Smooth muscle cell (in vitro differentiated cells): ENCODE results near the gene GRIP2. TPM values are rescaled to one million over a fixed set of nuclear protein-coding genes. Genes with fewer than 3 reads are reported as not detected.

Experiments
- DNase-seq: peaks from one replicate; lab custom pipeline; 2025; ENCODE audit not compliant: unreplicated experiment; lab: John Stamatoyannopoulos, UW
- H2AFZ ChIP-seq: fragments of 200-600 bp; sonication (generic); 2 replicates; pipeline ENCODE4 v1.6.0; 2016; ENCODE audit warnings: antibody characterized with exemption, low read depth, mild to moderate bottlenecking
- H3F3A ChIP-seq: fragments of 200-600 bp; sonication (generic); 2 replicates; pipeline ENCODE4 v1.6.0; 2017; ENCODE audit warnings: antibody characterized with exemption, low read depth
- H3K27ac ChIP-seq: fragments of 200-600 bp; sonication (generic); 2 replicates; pipeline ENCODE4 v1.5.1; 2016; ENCODE audit warnings: low read depth, mild to moderate bottlenecking
- H3K27me3 ChIP-seq: fragments of 200-600 bp; sonication (generic); 2 replicates; pipeline ENCODE4 v1.6.1; 2016; ENCODE audit warnings: low read depth, mild to moderate bottlenecking
- H3K36me3 ChIP-seq: fragments of 200-600 bp; sonication (generic); 2 replicates; pipeline ENCODE4 v1.5.1; 2016; ENCODE audit warnings: low read depth
- H3K4me1 ChIP-seq: fragments of 200-600 bp; sonication (generic); 2 replicates; pipeline ENCODE4 v1.5.1; 2016; ENCODE audit warnings: low read depth
- H3K4me2 ChIP-seq: fragments of 200-600 bp; sonication (generic); 2 replicates; pipeline ENCODE4 v1.6.0; 2016; ENCODE audit warnings: mild to moderate bottlenecking
- H3K4me3 ChIP-seq: fragments of 200-600 bp; sonication (generic); 2 replicates; pipeline ENCODE4 v1.5.1; 2016; ENCODE audit warnings: mild to moderate bottlenecking
- H3K79me2 ChIP-seq: fragments of 200-600 bp; sonication (generic); 2 replicates; pipeline ENCODE4 v1.6.0; 2016; ENCODE audit warnings: low read depth, mild to moderate bottlenecking
- H3K9ac ChIP-seq: fragments of 200-600 bp; sonication (generic); 2 replicates; pipeline ENCODE4 v1.6.0; 2016; ENCODE audit warnings: low read depth
- H3K9me3 ChIP-seq: fragments of 200-600 bp; sonication (generic); replicated peaks from 2 replicates; pipeline ENCODE4 v1.5.1; 2016; ENCODE audit warnings: low read depth
- H4K20me1 ChIP-seq: fragments of 200-600 bp; sonication (generic); 2 replicates; pipeline ENCODE4 v1.6.0; 2016; ENCODE audit warnings: low read depth
- CTCF ChIP-seq: fragments of 200-600 bp; sonication (generic); IDR thresholded peaks from 2 replicates; pipeline ENCODE4 v1.5.1; 2017; ENCODE audit warnings: borderline replicate concordance, mild to moderate bottlenecking, antibody characterized with exemption; ENCODE audit not compliant: insufficient read depth, poor library complexity, severe bottlenecking
- WGBS: methylation state at CpG from one replicate; pipeline ENCODE4 v1.1.7; 2016; ENCODE audit warnings: low lambda C conversion rate; 5-methylcytosine and 5-hydroxymethylcytosine counted together
- polyA plus RNA-seq: library from polyadenylated mRNA; unstranded; fragments of >200 nt; fragmentation: Nextera tagmentation; extraction: Ambion mirVana; gene quantifications from 2 replicates; pipeline ENCODE4 v1.2.1, GENCODE V29; 2016
- total RNA-seq: library from RNA; depleted of rRNA; stranded (reverse); fragments of >200 nt; gene quantifications from 2 replicates; pipeline ENCODE4 v1.2.3, GENCODE V29; 2014

Gene GRIP2
- total and polyA plus RNA-seq, 2 experiments from 2014 or later = 2.0 to 6.5 TPM

- Histone ChIP-seq H3K27me3 (no peaks in the 10 kb centered on the region), H3F3A (no peaks in the 10 kb centered on the region), H3K4me3 (no peak overlapping the region), H2AFZ (no peak overlapping the region), H3K4me1 (no peaks in the 10 kb centered on the region), H3K27ac (no peak overlapping the region), H3K79me2 (no peaks in the 10 kb centered on the region), H3K36me3 (no peaks in the 10 kb centered on the region), H4K20me1 (no peaks in the 10 kb centered on the region), H3K4me2 (no peak overlapping the region), H3K9me3 (no peaks in the 10 kb centered on the region), H3K9ac (no peak overlapping the region)
- DNase-seq = no peak
- TF ChIP-seq CTCF = no peak
Measured at GRCh38 chr3:14502472-14502871, 37.7 kb downstream of the GRIP2 start.

- Histone ChIP-seq H4K20me1 (no peaks in the 10 kb centered on the region), H3K9ac (no peak overlapping the region), H3K27me3 (no peaks in the 10 kb centered on the region), H3K4me2 (no peak overlapping the region), H3K4me3 (no peak overlapping the region), H3K9me3 (no peaks in the 10 kb centered on the region), H3K4me1 (no peaks in the 10 kb centered on the region), H3F3A (no peaks in the 10 kb centered on the region), H3K36me3 (no peaks in the 10 kb centered on the region), H2AFZ (no peak overlapping the region), H3K27ac (no peak overlapping the region), H3K79me2 (no peaks in the 10 kb centered on the region)
- no peak for TF ChIP-seq CTCF
- 58% methylated on average over 10 of the region's 10 CpGs for WGBS
- no peak for DNase-seq
Measured at GRCh38 chr3:14497321-14497720, 42.8 kb downstream of the GRIP2 start.

GRCh38 chr3:14496351-14496750 is 43.8 kb downstream of the GRIP2 start:
- 97% methylated on average over 9 of the region's 9 CpGs for WGBS
- Histone ChIP-seq H3K4me1 (no peaks in the 10 kb centered on the region), H3K4me3 (no peak overlapping the region), H2AFZ (no peak overlapping the region), H4K20me1 (no peaks in the 10 kb centered on the region), H3K9me3 (no peaks in the 10 kb centered on the region), H3K27me3 (no peaks in the 10 kb centered on the region), H3K9ac (no peak overlapping the region), H3K27ac (no peak overlapping the region), H3F3A (no peaks in the 10 kb centered on the region), H3K36me3 (no peaks in the 10 kb centered on the region), H3K79me2 (no peaks in the 10 kb centered on the region), H3K4me2 (no peak overlapping the region)
- TF ChIP-seq CTCF = no peak
- no peak for DNase-seq

GRCh38 chr3:14494973-14495300 is 45.2 kb downstream of the GRIP2 start:
- H3K36me3 ChIP-seq = no peaks in the 10 kb centered on the region
- H3K9ac ChIP-seq = no peak overlapping the region
- no peaks in the 10 kb centered on the region for H3K9me3 ChIP-seq
- H3K4me2 ChIP-seq = no peak overlapping the region
- no peaks in the 10 kb centered on the region for H4K20me1 ChIP-seq
- DNase-seq = no peak
- H3K27ac ChIP-seq = no peak overlapping the region
- no peaks in the 10 kb centered on the region for H3F3A ChIP-seq
- 88% methylated on average over 5 of the region's 5 CpGs for WGBS
- no peaks in the 10 kb centered on the region for H3K4me1 ChIP-seq
- no peak for TF ChIP-seq CTCF
- H3K27me3 ChIP-seq = no peaks in the 10 kb centered on the region
- no peak overlapping the region for H3K4me3 ChIP-seq
- no peak overlapping the region for H2AFZ ChIP-seq
- no peaks in the 10 kb centered on the region for H3K79me2 ChIP-seq
